Esophagus muscularis mucosa (tissue), 4 donors: Measurements from ENCODE around the gene GLTPD2. TPM values are rescaled to one million over a fixed set of nuclear protein-coding genes. Genes with fewer than 3 reads are reported as not detected.

ENCODE experiments used
- DNase-seq: peaks from one replicate; pipeline ENCODE4 v3.0.0-alpha.2; 2017; ENCODE audit errors: extremely low spot score
- H3K27ac ChIP-seq, 4 donors: fragments of 200-600 bp; sonication (generic); replicated peaks in 1 of 4; 1 replicate in 3 of 4; 2 replicates in 1 of 4; pipeline ENCODE4 v1.5.1; 2016 to 2019; ENCODE audit warnings: mild to moderate bottlenecking in 1 of 4
- H3K27me3 ChIP-seq, 4 donors: fragments of 200-600 bp; sonication (generic); one replicate each; pipeline versions ENCODE4 v1.5.1 to v1.6.0; 2016 to 2019
- H3K36me3 ChIP-seq, 4 donors: fragments of 200-600 bp; sonication (generic); one replicate each; pipeline ENCODE4 v1.5.1; 2016 to 2019
- H3K4me1 ChIP-seq, 4 donors: fragments of 200-600 bp; sonication (generic); one replicate each; pipeline ENCODE4 v1.5.1; 2016 to 2019
- H3K4me3 ChIP-seq, 4 donors: fragments of 200-600 bp; sonication (generic); 1 replicate in 2 of 4; 2 replicates in 2 of 4; pipeline ENCODE4 v1.5.1; 2016 to 2019; ENCODE audit warnings: mild to moderate bottlenecking in 4 of 4, moderate library complexity in 1 of 4
- H3K9me3 ChIP-seq, 4 donors: fragments of 200-600 bp; sonication (generic); 1 replicate in 3 of 4; 2 replicates in 1 of 4; pipeline ENCODE4 v1.5.1; 2016 to 2019
- CTCF ChIP-seq, 3 experiments: fragments of 200-600 bp in 2 of 3; fragments of 450-650 bp in 1 of 3; sonication (generic) in 2 of 3; IDR thresholded peaks; one replicate each; pipeline ENCODE4 v1.5.1; 2017 to 2019; ENCODE audit warnings: antibody characterized with exemption in 3 of 3, mild to moderate bottlenecking in 2 of 3, moderate library complexity in 1 of 3
- EP300 ChIP-seq: sonication (generic); formaldehyde crosslinking; IDR thresholded peaks from one replicate; pipeline ENCODE4 v1.6.1; 2017; ENCODE audit warnings: antibody characterized with exemption
- POLR2A ChIP-seq: fragments of 450-650 bp; IDR thresholded peaks from one replicate; pipeline ENCODE4 v1.6.1; 2017; ENCODE audit warnings: antibody characterized with exemption, moderate library complexity, mild to moderate bottlenecking, low read depth
- POLR2AphosphoS5 ChIP-seq, 2 donors: sonication (generic); formaldehyde crosslinking; IDR thresholded peaks; one replicate each; pipeline ENCODE4 v1.6.1; 2017; ENCODE audit warnings: antibody characterized with exemption in 2 of 2
- WGBS: methylation state at CpG from one replicate; pipeline ENCODE4 v1.1.5; 2018; 5-methylcytosine and 5-hydroxymethylcytosine counted together
- intact Hi-C: fragments of 100-400 bp; cut with DNase I; formaldehyde crosslinking; loops from one replicate; pipeline ENCODE4 v1.15.1; 2023
- total RNA-seq, 4 donors: library from RNA; depleted of rRNA; stranded (reverse); fragments of >200 nt; gene quantifications; one replicate each; pipeline versions ENCODE4 v1.1.0 to v1.2.1, GENCODE V29; 2016

GLTPD2 gene
- total RNA-seq, 4 donors from 2014 or later: not detected

GRCh38 chr17:4786106-4786511 is 2.7 kb upstream of the GLTPD2 start, which contains the start of gene VMO1:
TSS of gene VMO1 (minus strand) at chr17:4786364. CDS start at chr17:4786352, 12 bp downstream.
- Histone ChIP-seq H3K4me3 (peak within 1 kb of the TSS; percentile 31 to 50 (median 42)), H3K36me3 (no peaks in the 10 kb centered on the region), H3K9me3 (no peaks in the 10 kb centered on the region), H3K4me1 (peaks cover 36 to 50% (median 49%) of the 10 kb centered on the region in 4 donors), H3K27ac (peak within 1 kb of the TSS in 1 of 4 donors; percentile 16), H3K27me3 (peaks cover 0 to 47% (median 9%) of the 10 kb centered on the region in 4 donors)
- no peak for TF ChIP-seq POLR2AphosphoS5 (IDR thresholded peaks at IDR 0.05)
- no peak for TF ChIP-seq CTCF (IDR thresholded peaks at IDR 0.05)
- no peak for DNase-seq
- WGBS: 0% methylated on average over 4 of the region's 24 CpGs
- intact Hi-C loops: loop anchor here (2.0 kb wide), 1 partner anchor 103 kb away; no protein-coding TSS in a partner anchor

DNA sequence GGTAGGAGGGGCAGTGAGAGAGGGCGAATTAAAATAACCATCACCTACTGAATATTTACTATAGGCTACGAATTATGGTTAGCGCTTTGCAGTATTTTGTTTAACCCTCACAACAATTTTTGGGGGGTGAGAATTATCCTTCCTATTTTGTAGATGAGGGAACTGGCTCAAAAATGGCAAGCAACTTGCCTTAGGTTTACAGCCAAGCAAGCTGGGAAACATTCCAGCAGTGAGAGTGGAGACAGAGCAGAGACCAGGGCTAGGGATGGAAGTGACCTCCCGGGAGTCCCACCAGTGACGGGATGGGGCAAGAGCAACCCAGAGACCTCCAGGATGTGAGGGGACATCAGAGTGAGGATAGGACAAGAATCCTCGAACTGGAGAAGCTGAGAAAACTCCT is 2.2 kb upstream of the GLTPD2 start:
- peaks cover 36 to 50% (median 49%) of the 10 kb centered on the region in 4 donors for H3K4me1 ChIP-seq
- DNase-seq: no peak
- TF ChIP-seq POLR2A: no peak
- TF ChIP-seq POLR2AphosphoS5 (IDR thresholded peaks at IDR 0.05): no peak
- no peak for TF ChIP-seq EP300
- no peak for TF ChIP-seq CTCF (IDR thresholded peaks at IDR 0.05)
- intact Hi-C loops: loop anchor here (2.0 kb wide), 1 partner anchor 102 kb away; no protein-coding TSS in a partner anchor
- H3K4me3 ChIP-seq: peak overlapping the region; percentile 31 to 50 (median 42)
- peak overlapping the region in 1 of 4 donors; percentile 16 for H3K27ac ChIP-seq
- no peaks in the 10 kb centered on the region for H3K9me3 ChIP-seq
- no peaks in the 10 kb centered on the region for H3K36me3 ChIP-seq
- peaks cover 0 to 43% (median 7%) of the 10 kb centered on the region in 4 donors for H3K27me3 ChIP-seq
- WGBS: 18% methylated on average over 6 of the region's 6 CpGs

- no peak for DNase-seq
- intact Hi-C loops: loop anchor here (2.0 kb wide), 1 partner anchor 55 kb away; no protein-coding TSS in a partner anchor
- Histone ChIP-seq H3K36me3 (no peaks in the 10 kb centered on the region), H3K4me3 (peak overlapping the region in 1 of 4 donors; percentile 75), H3K27me3 (peaks cover 0 to 25% (median 4%) of the 10 kb centered on the region in 4 donors), H3K4me1 (peaks cover 36 to 50% (median 49%) of the 10 kb centered on the region in 4 donors), H3K27ac (peak overlapping the region in 3 of 4 donors; percentile 94 to 98 (median 98)), H3K9me3 (no peaks in the 10 kb centered on the region)
- no peak for TF ChIP-seq EP300
- 80% methylated on average over 14 of the region's 14 CpGs for WGBS
Measured at GRCh38 chr17:4788159-4788806, 481 bp upstream of the GLTPD2 start.

- no peak for DNase-seq
- peak overlapping the region; percentile 94 to 98 (median 98) for H3K27ac ChIP-seq
- 0% methylated on average over 20 of the region's 25 CpGs for WGBS
- peaks cover 0 to 13% (median 4%) of the 10 kb centered on the region in 4 donors for H3K27me3 ChIP-seq
- peaks cover 36 to 50% (median 49%) of the 10 kb centered on the region in 4 donors for H3K4me1 ChIP-seq
- H3K36me3 ChIP-seq: no peaks in the 10 kb centered on the region
- TF ChIP-seq EP300 (no peak), CTCF (IDR thresholded peaks at IDR 0.05) (no peak), POLR2A (no peak), POLR2AphosphoS5 (IDR thresholded peaks at IDR 0.05) (no peak)
- H3K9me3 ChIP-seq: no peaks in the 10 kb centered on the region
- intact Hi-C loops: loop anchor here (2.0 kb wide), 1 partner anchor 57 kb away; no protein-coding TSS in a partner anchor
- H3K4me3 ChIP-seq: peak overlapping the region; percentile 71 to 84 (median 74)
Measured at GRCh38 chr17:4789701-4789950, 862 bp downstream of the GLTPD2 start.

GRCh38 chr17:4789951-4790704 is 1.4 kb downstream of the GLTPD2 start:
- Histone ChIP-seq H3K4me3 (peak overlapping the region; percentile 71 to 84 (median 74)), H3K9me3 (no peaks in the 10 kb centered on the region), H3K4me1 (peaks cover 33 to 47% (median 45%) of the 10 kb centered on the region in 4 donors), H3K36me3 (no peaks in the 10 kb centered on the region), H3K27me3 (peaks cover 0 to 9% (median 3%) of the 10 kb centered on the region in 4 donors), H3K27ac (peak overlapping the region; percentile 94 to 98 (median 98))
- WGBS: 0% methylated on average over 19 of the region's 91 CpGs
- peak; percentile 94 for DNase-seq
- intact Hi-C loops: loop anchor here (2.0 kb wide), 1 partner anchor 57 kb away; no protein-coding TSS in a partner anchor
- TF ChIP-seq POLR2AphosphoS5 (IDR thresholded peaks at IDR 0.05) (peak; percentile 73 to 94), CTCF (IDR thresholded peaks at IDR 0.05) (peak; percentile 81 to 85 (median 82)), POLR2A (peak; percentile 54), EP300 (no peak)
